Measurements from ENCODE around the gene AHCYL2. TPM values are rescaled to one million over a fixed set of nuclear protein-coding genes. Genes with fewer than 3 reads are reported as not detected.

AHCYL2 gene
- total RNA-seq, 4 donors from 2014 or later: 93.7 to 635 (median 551) TPM

DNA sequence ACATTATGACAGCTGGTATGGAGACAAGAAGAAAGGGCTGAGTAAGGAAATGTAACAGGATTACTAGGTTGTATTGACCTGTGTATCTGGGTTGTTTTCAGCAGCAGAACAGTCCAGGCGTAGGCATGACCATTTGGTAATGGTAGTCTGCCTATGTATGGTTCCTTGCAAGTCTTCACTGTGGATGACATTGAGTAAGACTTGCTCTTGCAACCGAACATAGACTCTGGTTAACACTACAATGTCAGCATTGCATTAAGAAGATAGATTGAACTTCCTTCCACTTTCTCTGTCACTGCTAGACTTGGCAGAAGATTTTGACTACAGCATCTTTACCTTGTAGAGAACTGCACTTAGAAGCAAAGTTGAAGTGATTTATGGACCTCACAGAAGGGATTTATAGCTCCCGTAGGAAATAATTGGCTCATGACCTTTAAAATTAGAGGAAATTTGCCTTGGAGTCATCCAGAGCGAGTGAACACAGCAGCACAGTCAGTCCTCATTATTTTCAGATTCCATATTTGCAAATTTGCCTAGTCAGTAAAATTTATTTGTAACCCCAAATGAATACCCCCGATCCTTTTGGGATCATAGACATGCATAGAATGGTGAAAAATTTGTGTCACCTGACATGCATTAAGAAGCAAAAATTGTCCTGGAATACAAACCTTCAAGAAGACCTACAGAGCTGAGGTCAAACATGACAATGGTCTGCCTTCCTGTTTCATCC lies 129.8 kb downstream of the AHCYL2 start:
- intact Hi-C loops (cut with DNase I; ENCODE audit: low total_unique reads): loop anchor here (5.0 kb wide), 1 partner anchor 1248 kb away; no protein-coding TSS in a partner anchor
- H3K4me3 ChIP-seq: no peak overlapping the region
- no peaks in the 10 kb centered on the region for H3K27me3 ChIP-seq
- DNase-seq: no peak
- in situ Hi-C loops (cut with MboI; ENCODE audit: low pct_ligation_motif_present in 1 of 4, low pct_unique_long_range_greater_than_20kb in 1 of 4, low sequenced_read_pairs in 3 of 4): loop anchor here in 2 of 4 donors (25.0 kb wide), 2 partner anchors 108 to 283 kb away; no protein-coding TSS in a partner anchor
- 83 to 89% methylated on average over 5 of the region's 5 CpGs for WGBS, 2 donors (ENCODE audit: low coverage in 1 of 2)
- H3K27ac ChIP-seq: no peak overlapping the region
- TF ChIP-seq EP300 (IDR thresholded peaks at IDR 0.05; ENCODE audit: low read depth) (no peak), POLR2AphosphoS5 (IDR thresholded peaks at IDR 0.05) (no peak), CTCF (IDR thresholded peaks at IDR 0.05) (no peak), POLR2A (IDR thresholded peaks at IDR 0.05) (no peak)
- no peaks in the 10 kb centered on the region for H3K36me3 ChIP-seq
- peaks cover 0 to 14% (median 4%) of the 10 kb centered on the region in 4 donors for H3K4me1 ChIP-seq
- H3K9me3 ChIP-seq: no peaks in the 10 kb centered on the region

DNA sequence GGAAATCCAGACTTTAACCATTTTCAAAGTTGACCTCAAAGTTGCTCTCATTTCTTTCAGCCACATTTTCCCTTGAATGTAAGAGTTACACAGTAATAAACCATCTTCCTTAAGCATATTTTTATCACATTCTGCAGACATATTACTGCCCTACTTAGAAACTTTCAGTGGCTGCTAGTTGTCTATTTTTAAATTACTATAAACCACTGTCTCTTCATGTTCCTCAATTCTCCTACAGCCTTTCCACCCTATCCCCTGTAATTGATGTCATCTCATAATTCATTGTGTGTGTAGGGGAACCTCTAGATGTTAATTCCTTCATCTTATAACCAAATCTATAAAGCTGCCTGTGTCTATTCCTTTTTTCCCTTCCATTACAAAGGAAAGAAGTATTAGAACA lies 131.3 kb downstream of the AHCYL2 start:
- Histone ChIP-seq H3K27ac (no peak overlapping the region), H3K4me3 (no peak overlapping the region), H3K27me3 (no peaks in the 10 kb centered on the region), H3K9me3 (no peaks in the 10 kb centered on the region), H3K4me1 (peaks cover 0 to 29% (median 9%) of the 10 kb centered on the region in 4 donors), H3K36me3 (no peaks in the 10 kb centered on the region)
- intact Hi-C loops (cut with DNase I; ENCODE audit: low total_unique reads) (loop anchor here (5.0 kb wide), 1 partner anchor 1246 kb away; no protein-coding TSS in a partner anchor), in situ Hi-C loops (cut with MboI; ENCODE audit: low pct_ligation_motif_present in 1 of 4, low pct_unique_long_range_greater_than_20kb in 1 of 4, low sequenced_read_pairs in 3 of 4) (loop anchor here in 2 of 4 donors (25.0 kb wide), 2 partner anchors 106 to 281 kb away; no protein-coding TSS in a partner anchor)
- TF ChIP-seq POLR2AphosphoS5 (IDR thresholded peaks at IDR 0.05): no peak
- TF ChIP-seq POLR2A (IDR thresholded peaks at IDR 0.05): no peak
- no peak for TF ChIP-seq CTCF (IDR thresholded peaks at IDR 0.05)
- no peak for TF ChIP-seq EP300 (IDR thresholded peaks at IDR 0.05; ENCODE audit: low read depth)
- no peak for DNase-seq

GRCh38 chr7:129359176-129359575 lies 134.3 kb downstream of the AHCYL2 start:
- Histone ChIP-seq H3K27ac (peak overlapping the region in 3 of 4 donors; percentile 50 to 70 (median 62)), H3K4me3 (no peak overlapping the region), H3K9me3 (no peaks in the 10 kb centered on the region), H3K36me3 (no peaks in the 10 kb centered on the region), H3K4me1 (peaks cover 3 to 54% (median 19%) of the 10 kb centered on the region in 4 donors), H3K27me3 (no peaks in the 10 kb centered on the region)
- intact Hi-C loops (cut with DNase I; ENCODE audit: low total_unique reads): loop anchor here (5.0 kb wide), 1 partner anchor 1243 kb away; no protein-coding TSS in a partner anchor
- WGBS, 2 donors (ENCODE audit: low coverage in 1 of 2): 54 to 61% methylated on average over 2 of the region's 2 CpGs
- no peak for DNase-seq
- TF ChIP-seq CTCF (IDR thresholded peaks at IDR 0.05) (no peak), POLR2A (IDR thresholded peaks at IDR 0.05) (no peak), EP300 (IDR thresholded peaks at IDR 0.05; ENCODE audit: low read depth) (no peak), POLR2AphosphoS5 (IDR thresholded peaks at IDR 0.05) (no peak)
- in situ Hi-C loops (cut with MboI; ENCODE audit: low pct_ligation_motif_present in 1 of 4, low pct_unique_long_range_greater_than_20kb in 1 of 4, low sequenced_read_pairs in 3 of 4): loop anchor here in 2 of 4 donors (25.0 kb wide), 2 partner anchors 103 to 278 kb away; no protein-coding TSS in a partner anchor

GRCh38 chr7:129359638-129360037 lies 134.8 kb downstream of the AHCYL2 start:
- WGBS, 2 donors (ENCODE audit: low coverage in 1 of 2): 70 to 73% methylated on average over 1 of the region's 1 CpG
- Histone ChIP-seq H3K27ac (peak overlapping the region in 3 of 4 donors; percentile 50 to 70 (median 62)), H3K4me1 (peaks cover 3 to 54% (median 19%) of the 10 kb centered on the region in 4 donors), H3K36me3 (no peaks in the 10 kb centered on the region), H3K27me3 (no peaks in the 10 kb centered on the region), H3K9me3 (no peaks in the 10 kb centered on the region), H3K4me3 (no peak overlapping the region)
- TF ChIP-seq POLR2A (IDR thresholded peaks at IDR 0.05): no peak
- no peak for TF ChIP-seq POLR2AphosphoS5 (IDR thresholded peaks at IDR 0.05)
- in situ Hi-C loops (cut with MboI; ENCODE audit: low pct_ligation_motif_present in 1 of 4, low pct_unique_long_range_greater_than_20kb in 1 of 4, low sequenced_read_pairs in 3 of 4) (loop anchor here in 2 of 4 donors (25.0 kb wide), 2 partner anchors 103 to 278 kb away; no protein-coding TSS in a partner anchor), intact Hi-C loops (cut with DNase I; ENCODE audit: low total_unique reads) (loop anchor here (5.0 kb wide), 1 partner anchor 1243 kb away; no protein-coding TSS in a partner anchor)
- no peak for DNase-seq
